ENCODE data around the gene NOL4L.
"Not testable (repeated sequence)": the region's sequence is repeated elsewhere in the genome, so short reads cannot be mapped to it uniquely, and the experiment has no call there.

DNA sequence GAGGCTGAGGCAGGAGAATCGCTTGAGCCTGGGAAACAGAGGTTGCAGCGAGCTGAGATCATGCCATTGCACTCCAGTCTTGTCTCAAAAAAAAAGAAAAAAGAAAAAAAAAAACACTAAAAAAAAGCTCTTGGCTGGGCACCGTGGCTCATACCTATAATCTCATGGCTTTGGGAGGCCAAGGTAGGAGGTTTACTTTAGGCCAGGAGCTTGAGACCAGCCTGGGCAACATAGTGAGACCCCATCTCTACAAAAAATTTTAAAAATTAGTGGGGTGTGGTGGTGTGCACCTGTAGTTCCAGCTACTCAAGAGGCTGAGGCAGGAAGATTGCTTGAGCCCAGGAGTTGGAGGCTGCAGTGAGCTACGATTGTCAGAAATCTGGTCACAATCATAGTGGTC is 7.5 kb upstream of the NOL4L start:
- TF ChIP-seq, protein P1, sequence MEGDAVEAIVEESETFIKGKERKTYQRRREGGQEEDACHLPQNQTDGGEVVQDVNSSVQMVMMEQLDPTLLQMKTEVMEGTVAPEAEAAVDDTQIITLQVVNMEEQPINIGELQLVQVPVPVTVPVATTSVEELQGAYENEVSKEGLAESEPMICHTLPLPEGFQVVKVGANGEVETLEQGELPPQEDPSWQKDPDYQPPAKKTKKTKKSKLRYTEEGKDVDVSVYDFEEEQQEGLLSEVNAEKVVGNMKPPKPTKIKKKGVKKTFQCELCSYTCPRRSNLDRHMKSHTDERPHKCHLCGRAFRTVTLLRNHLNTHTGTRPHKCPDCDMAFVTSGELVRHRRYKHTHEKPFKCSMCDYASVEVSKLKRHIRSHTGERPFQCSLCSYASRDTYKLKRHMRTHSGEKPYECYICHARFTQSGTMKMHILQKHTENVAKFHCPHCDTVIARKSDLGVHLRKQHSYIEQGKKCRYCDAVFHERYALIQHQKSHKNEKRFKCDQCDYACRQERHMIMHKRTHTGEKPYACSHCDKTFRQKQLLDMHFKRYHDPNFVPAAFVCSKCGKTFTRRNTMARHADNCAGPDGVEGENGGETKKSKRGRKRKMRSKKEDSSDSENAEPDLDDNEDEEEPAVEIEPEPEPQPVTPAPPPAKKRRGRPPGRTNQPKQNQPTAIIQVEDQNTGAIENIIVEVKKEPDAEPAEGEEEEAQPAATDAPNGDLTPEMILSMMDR (IDR thresholded peaks at IDR 0.05 in 8 of 11, conservative IDR thresholded peaks at IDR 0.05 in 3 of 11) = not testable (repeated sequence)
- TF ChIP-seq POLR2A, POLR2AphosphoS5 (IDR thresholded peaks at IDR 0.05): not testable (repeated sequence)
